Prostate gland (tissue), 2 donors: ENCODE results near the gene HEXB. TPM values are rescaled to one million over a fixed set of nuclear protein-coding genes. Genes with fewer than 3 reads are reported as not detected.

Experiments used
- DNase-seq: peaks from one replicate; pipeline ENCODE4 v3.0.0-alpha.2; 2019; ENCODE audit warnings: low spot score
- H3K27ac ChIP-seq, 2 donors: fragments of 200-600 bp; sonication (generic); 2 replicates each; pipeline ENCODE4 v1.5.1; 2017 to 2019
- H3K27me3 ChIP-seq: fragments of 200-600 bp; sonication (generic); replicated peaks from 2 replicates; pipeline ENCODE4 v1.5.1; 2019; ENCODE audit not compliant: insufficient read depth
- H3K36me3 ChIP-seq, 2 donors: fragments of 200-600 bp; sonication (generic); 1 replicate in 1 of 2; 2 replicates in 1 of 2; pipeline versions ENCODE4 v1.5.1 to v1.8.1; 2017 to 2019
- H3K4me1 ChIP-seq: fragments of 200-600 bp; sonication (generic); replicated peaks from 2 replicates; pipeline ENCODE4 v1.5.1; 2019
- H3K4me3 ChIP-seq, 2 donors: fragments of 200-600 bp; sonication (generic); 2 replicates each; pipeline ENCODE4 v1.5.1; 2017 to 2019
- H3K9me3 ChIP-seq: fragments of 200-600 bp; sonication (generic); 2 replicates; pipeline ENCODE4 v1.5.1; 2017
- POLR2A ChIP-seq: fragments of 450-650 bp; IDR thresholded peaks from one replicate; pipeline ENCODE4 v1.6.1; 2016; ENCODE audit warnings: antibody characterized with exemption, mild to moderate bottlenecking
- POLR2AphosphoS5 ChIP-seq: sonication (generic); formaldehyde crosslinking; IDR thresholded peaks from one replicate; pipeline ENCODE4 v1.6.1; 2017; ENCODE audit warnings: antibody characterized with exemption
- WGBS: methylation state at CpG from one replicate; pipeline ENCODE4 v1.1.5; 2018; 5-methylcytosine and 5-hydroxymethylcytosine counted together
- intact Hi-C: fragments of 100-400 bp; cut with DNase I; formaldehyde crosslinking; loops from one replicate; pipeline ENCODE4 v1.14.2; 2022
- total RNA-seq, 2 donors: library from RNA; depleted of rRNA; stranded (reverse); fragments of >200 nt; gene quantifications; one replicate each; pipeline ENCODE4 v1.1.0, GENCODE V29; 2016
- TF ChIP-seq, protein P1 (sequence below), 4 experiments: fragments of 200-600 bp in 2 of 4; fragments of 450-650 bp in 2 of 4; sonication (generic) in 2 of 4; IDR thresholded peaks; 1 replicate in 3 of 4; 2 replicates in 1 of 4; pipeline ENCODE4 v1.5.1; 2016 to 2019; ENCODE audit warnings: antibody characterized with exemption in 4 of 4, mild to moderate bottlenecking in 2 of 4, moderate library complexity in 2 of 4

Gene HEXB
- total RNA-seq, 2 donors from 2014 or later, result 149 to 178 TPM

DNA sequence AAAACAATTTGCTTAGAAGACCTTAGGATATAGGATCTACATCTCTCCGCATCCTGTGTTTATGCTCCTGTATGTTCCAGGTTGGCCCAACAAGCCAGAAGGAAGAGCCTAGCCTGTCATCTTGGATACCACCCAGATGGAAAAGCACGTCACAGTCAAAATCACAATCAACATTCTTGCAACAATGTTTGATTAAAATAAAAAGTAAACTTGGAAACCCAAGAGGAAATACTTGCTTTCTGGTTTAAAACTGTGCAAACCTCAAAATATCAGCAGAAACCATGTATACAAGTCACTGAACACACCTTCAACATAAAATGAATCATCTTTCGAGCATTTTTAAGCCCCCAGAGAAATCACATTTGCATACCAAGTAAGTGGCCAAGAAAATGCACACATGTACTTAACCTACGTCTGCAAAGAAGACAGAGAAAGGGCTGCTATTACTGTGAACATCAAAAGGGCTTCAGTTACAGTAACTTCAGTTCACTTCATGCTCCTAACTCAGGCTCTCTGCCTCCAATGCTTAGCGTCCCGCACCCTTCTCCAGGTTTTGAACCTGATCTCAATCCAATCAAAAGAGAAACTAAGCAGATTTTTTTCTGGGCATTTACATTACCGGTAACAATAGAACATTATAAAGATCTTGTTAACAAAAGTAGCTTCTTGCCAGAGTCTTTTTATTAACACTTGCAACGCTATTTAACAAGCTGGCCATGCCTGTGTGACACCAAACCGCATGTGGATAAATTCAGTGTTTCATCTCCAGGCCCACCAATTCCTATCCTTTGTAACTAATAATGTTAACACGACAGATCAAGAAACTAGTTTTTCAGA is 45.8 kb upstream of the HEXB start:
- H3K27me3 ChIP-seq, result no peaks in the 10 kb centered on the region
- TF ChIP-seq POLR2AphosphoS5, result no peak
- TF ChIP-seq, protein P1, sequence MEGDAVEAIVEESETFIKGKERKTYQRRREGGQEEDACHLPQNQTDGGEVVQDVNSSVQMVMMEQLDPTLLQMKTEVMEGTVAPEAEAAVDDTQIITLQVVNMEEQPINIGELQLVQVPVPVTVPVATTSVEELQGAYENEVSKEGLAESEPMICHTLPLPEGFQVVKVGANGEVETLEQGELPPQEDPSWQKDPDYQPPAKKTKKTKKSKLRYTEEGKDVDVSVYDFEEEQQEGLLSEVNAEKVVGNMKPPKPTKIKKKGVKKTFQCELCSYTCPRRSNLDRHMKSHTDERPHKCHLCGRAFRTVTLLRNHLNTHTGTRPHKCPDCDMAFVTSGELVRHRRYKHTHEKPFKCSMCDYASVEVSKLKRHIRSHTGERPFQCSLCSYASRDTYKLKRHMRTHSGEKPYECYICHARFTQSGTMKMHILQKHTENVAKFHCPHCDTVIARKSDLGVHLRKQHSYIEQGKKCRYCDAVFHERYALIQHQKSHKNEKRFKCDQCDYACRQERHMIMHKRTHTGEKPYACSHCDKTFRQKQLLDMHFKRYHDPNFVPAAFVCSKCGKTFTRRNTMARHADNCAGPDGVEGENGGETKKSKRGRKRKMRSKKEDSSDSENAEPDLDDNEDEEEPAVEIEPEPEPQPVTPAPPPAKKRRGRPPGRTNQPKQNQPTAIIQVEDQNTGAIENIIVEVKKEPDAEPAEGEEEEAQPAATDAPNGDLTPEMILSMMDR (IDR thresholded peaks at IDR 0.05), result no peak
- TF ChIP-seq POLR2A, result no peak
- DNase-seq, result no peak
- no peaks in the 10 kb centered on the region for H3K36me3 ChIP-seq
- peak overlapping the region; percentile 56 to 60 for H3K4me3 ChIP-seq
- WGBS, result 16% methylated on average over 10 of the region's 10 CpGs
- H3K4me1 ChIP-seq, result peaks cover 12% of the 10 kb centered on the region
- intact Hi-C loops, result no loop called here
- no peaks in the 10 kb centered on the region for H3K9me3 ChIP-seq
- peak overlapping the region; percentile 76 to 78 for H3K27ac ChIP-seq

DNA sequence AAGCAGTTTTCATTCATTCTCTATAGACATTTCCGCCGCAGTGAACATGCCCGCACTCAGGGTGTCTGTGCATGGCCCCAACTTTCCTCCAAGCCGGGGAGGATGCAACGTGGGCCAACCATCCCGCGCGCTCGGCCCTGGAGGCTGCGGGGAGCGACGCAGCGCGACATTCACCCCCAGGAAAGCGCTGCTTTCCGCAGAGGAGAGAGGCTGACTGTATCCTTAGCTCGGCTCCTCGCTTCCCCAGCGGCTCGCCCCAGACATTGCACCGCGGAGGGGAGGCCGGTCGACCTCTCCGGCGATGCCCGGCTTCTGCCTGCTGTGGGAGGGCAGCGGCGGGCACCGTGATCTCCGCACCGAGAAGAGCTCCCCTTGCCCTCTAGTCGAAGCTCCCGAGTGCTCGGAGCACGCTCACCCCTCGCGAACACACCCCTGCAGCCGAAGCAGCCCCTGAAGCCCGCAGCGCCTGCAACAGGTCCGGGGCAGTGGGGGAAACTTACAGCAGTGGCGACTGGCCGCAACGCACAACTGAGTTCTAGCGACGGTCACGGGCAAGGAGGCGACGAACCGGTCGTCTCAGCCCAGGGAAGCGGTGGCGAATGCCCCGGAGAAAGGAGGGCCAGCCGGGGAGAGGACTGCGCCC is 45.1 kb upstream of the HEXB start:
- intact Hi-C loops, result loop anchor here (5.0 kb wide), 1 partner anchor 608 kb away; no protein-coding TSS in a partner anchor
- DNase-seq, result peak; percentile 17
- Histone ChIP-seq H3K27ac (peak overlapping the region; percentile 76 to 78), H3K9me3 (no peaks in the 10 kb centered on the region), H3K36me3 (no peaks in the 10 kb centered on the region), H3K4me1 (peaks cover 12% of the 10 kb centered on the region), H3K27me3 (no peaks in the 10 kb centered on the region), H3K4me3 (peak overlapping the region; percentile 56 to 60)
- TF ChIP-seq POLR2AphosphoS5, result no peak
- under 1% methylated on average over 54 of the region's 57 CpGs for WGBS

DNA sequence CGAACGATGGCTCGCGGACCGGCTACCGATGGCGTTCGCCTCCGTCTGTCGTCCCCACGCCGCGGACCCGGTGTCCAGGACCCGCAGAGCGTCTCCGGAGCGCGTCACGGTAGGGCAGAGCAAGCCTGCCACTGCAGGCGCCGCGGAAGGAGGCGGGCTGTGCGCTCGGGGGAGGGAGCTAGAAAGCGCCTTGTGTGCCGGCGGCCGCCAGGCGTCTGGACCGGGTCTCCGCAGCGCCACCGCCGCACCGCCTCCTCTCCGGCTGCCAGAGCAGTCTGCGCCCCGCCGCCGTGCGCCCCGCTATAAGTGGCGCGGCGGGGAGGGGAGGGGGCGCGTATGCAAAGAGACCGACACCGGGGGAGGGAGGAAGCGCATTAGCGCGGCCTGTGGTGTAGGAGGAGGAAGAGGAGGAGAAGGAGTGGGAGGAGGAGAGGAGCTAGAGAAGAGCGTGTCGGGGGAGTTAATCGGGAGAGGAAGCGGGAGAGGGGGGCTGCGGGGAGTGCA is 44.5 kb upstream of the HEXB start, which contains the start of gene ENC1:
Gene ENC1 (minus strand): TSS at position 279 of the 504 bp plus-strand sequence. CDS start 4,243 bp downstream, outside the sequence.
- intact Hi-C loops, result loop anchor here (5.0 kb wide), 1 partner anchor 608 kb away; no protein-coding TSS in a partner anchor
- H3K27me3 ChIP-seq, result no peaks in the 10 kb centered on the region
- peak; percentile 56 for TF ChIP-seq POLR2AphosphoS5
- TF ChIP-seq POLR2A, result peak; percentile 62
- TF ChIP-seq, protein P1 (IDR thresholded peaks at IDR 0.05), result peak; percentile 40 to 80 (median 56)
- no peaks in the 10 kb centered on the region for H3K36me3 ChIP-seq
- H3K27ac ChIP-seq, result peak within 1 kb of the TSS; percentile 76 to 78
- H3K9me3 ChIP-seq, result no peaks in the 10 kb centered on the region
- peak; percentile 80 for DNase-seq
- H3K4me3 ChIP-seq, result peak within 1 kb of the TSS; percentile 56 to 60
- peaks cover 12% of the 10 kb centered on the region for H3K4me1 ChIP-seq
- 1% methylated on average over 37 of the region's 59 CpGs for WGBS

DNA sequence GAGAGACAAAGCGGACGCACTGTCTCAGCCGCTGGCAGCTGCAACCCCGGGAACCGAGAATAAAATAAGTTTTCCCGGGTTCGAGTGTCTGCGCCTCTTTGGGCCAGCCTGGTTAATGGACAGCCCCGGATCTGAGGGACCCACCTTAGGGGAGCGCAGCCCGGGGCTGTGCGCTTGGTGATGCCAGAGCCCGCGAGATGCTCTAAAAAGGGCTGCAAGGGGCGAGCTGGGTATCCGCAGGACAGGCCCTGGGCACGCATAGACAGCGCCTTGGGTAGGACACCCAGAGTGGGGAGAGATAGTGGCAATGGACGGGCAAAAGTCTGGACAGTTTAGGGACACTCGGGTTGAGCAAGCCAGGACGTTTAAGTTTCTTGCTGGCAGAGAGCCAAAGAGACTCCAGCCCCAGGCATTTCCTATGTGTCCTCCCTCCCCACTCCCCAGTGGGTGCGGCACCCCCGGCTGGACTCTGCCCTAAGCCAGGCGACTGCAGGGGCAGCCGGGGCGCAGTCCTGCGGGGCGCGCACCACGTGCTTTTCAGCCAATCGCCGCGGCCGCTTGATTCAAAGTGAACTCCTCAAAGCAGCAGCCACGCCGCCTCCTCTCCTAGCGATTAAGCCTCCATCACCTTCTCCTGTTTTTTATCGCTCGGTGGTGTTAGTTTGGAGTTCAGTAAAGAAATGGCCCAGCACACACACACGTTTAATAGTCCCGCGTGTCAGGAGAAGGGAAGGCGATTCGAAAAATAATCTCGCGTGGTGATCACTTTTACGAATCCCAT is 43.9 kb upstream of the HEXB start:
- Histone ChIP-seq H3K27ac (peak overlapping the region; percentile 76 to 78), H3K4me1 (peaks cover 8% of the 10 kb centered on the region), H3K4me3 (peak overlapping the region; percentile 56 to 60), H3K9me3 (no peaks in the 10 kb centered on the region), H3K27me3 (no peaks in the 10 kb centered on the region), H3K36me3 (no peaks in the 10 kb centered on the region)
- peak; percentile 72 for DNase-seq
- WGBS, result under 1% methylated on average over 47 of the region's 47 CpGs
- TF ChIP-seq POLR2A (no peak), POLR2AphosphoS5 (no peak)
- TF ChIP-seq, protein P1 (IDR thresholded peaks at IDR 0.05), result no peak
- intact Hi-C loops, result loop anchor here (5.0 kb wide), 1 partner anchor 609 kb away; no protein-coding TSS in a partner anchor
